Esophagus squamous epithelium (tissue), 4 donors: ENCODE data around the gene MRAP2.
"Not testable (repeated sequence)": the region's sequence is repeated elsewhere in the genome, so short reads cannot be mapped to it uniquely, and the experiment has no call there.

Source experiments
- CTCF ChIP-seq, 6 experiments: fragments of 450-650 bp in 4 of 6; fragments of 200-600 bp in 2 of 6; sonication (generic) in 2 of 6; IDR thresholded peaks; one replicate each; pipeline ENCODE4 v1.5.1; 2016 to 2019; ENCODE audit warnings: antibody characterized with exemption in 6 of 6, mild to moderate bottlenecking in 4 of 6, moderate library complexity in 4 of 6
- POLR2A ChIP-seq, 4 donors: fragments of 450-650 bp; IDR thresholded peaks; one replicate each; pipeline ENCODE4 v1.6.1; 2017; ENCODE audit warnings: antibody characterized with exemption in 4 of 4, mild to moderate bottlenecking in 4 of 4, moderate library complexity in 3 of 4

DNA sequence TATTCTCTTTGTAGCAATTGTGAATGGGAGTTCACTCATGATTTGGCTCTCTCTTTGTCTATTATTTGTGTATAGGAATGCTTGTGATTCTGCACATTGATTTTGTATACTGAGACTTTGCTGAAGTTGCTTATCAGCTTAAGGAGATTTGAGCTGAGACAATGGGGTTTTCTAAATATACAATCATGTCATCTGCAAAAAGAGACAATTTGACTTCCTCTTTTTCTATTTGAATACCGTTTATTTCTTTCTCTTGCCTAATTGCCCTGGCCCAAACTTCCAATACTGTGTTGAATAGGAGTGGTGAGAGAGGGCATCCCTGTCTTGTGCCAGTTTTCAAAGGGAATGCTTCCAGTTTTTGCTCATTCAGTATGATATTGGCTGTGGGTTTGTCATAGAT lies 77.8 kb downstream of the MRAP2 start:
- TF ChIP-seq POLR2A, CTCF (IDR thresholded peaks at IDR 0.05): not testable (repeated sequence)
